H1 (cell line): ENCODE data around the gene SCN2A.

Source experiments
- POLR2A ChIP-seq, 2 experiments: IDR thresholded peaks; 1 replicate in 1 of 2; 2 replicates in 1 of 2; pipeline ENCODE4 v1.6.1; 2011; ENCODE audit warnings: low read depth in 2 of 2, low read length in 2 of 2, mild to moderate bottlenecking in 2 of 2; ENCODE audit errors: control extremely low read depth in 1 of 2
- TAF1 ChIP-seq: IDR thresholded peaks from 2 replicates; pipeline ENCODE4 v1.6.1; 2011; ENCODE audit warnings: mild to moderate bottlenecking, low read depth, low read length
- ZNF274 ChIP-seq: IDR thresholded peaks from 2 replicates; pipeline ENCODE4 v1.7.0; 2012; ENCODE audit warnings: low read length, borderline replicate concordance; ENCODE audit errors: extremely low read depth

GRCh38 chr2:165436559-165436958 lies 197.3 kb downstream of the SCN2A start:
- TF ChIP-seq TAF1 (no peak), ZNF274 (no peak), POLR2A (IDR thresholded peaks at IDR 0.05; ENCODE audit: control extremely low read depth in 1 of 2, low read depth in 2 of 2, low read length in 2 of 2) (no peak)
